ENCODE measurements around the gene AKR1B15. TPM values are rescaled to one million over a fixed set of nuclear protein-coding genes. Genes with fewer than 3 reads are reported as not detected.
A peak's percentile ranks its signal among the peaks of the same experiment; 100 is the strongest.

Gene AKR1B15
- total RNA-seq, 1 donor from 2014 or later: 1.3 TPM

DNA sequence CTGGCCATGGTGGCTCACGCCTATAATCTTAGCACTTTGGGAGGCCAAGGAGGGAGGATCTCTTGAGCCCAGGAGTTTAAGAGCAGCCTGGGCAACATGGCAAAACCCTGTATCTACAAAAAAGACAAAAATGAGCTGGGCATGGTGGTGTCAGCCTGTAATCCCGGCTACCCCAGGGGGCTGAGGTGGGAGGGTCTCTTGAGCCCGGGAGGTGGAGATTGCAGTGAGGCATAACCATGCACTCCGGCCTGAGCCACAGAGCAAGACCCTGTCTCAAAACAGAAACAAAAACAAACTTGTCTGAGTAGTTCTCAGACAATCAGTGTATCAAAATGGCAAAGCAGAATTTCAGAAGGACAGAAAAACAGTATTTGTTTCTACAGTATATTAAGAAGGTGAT is 52.5 kb downstream of the AKR1B15 start:
- DNase-seq (ENCODE audit: low spot score) (no peak), ATAC-seq (no peak)
- intact Hi-C loops (cut with DNase I): no loop called here

DNA sequence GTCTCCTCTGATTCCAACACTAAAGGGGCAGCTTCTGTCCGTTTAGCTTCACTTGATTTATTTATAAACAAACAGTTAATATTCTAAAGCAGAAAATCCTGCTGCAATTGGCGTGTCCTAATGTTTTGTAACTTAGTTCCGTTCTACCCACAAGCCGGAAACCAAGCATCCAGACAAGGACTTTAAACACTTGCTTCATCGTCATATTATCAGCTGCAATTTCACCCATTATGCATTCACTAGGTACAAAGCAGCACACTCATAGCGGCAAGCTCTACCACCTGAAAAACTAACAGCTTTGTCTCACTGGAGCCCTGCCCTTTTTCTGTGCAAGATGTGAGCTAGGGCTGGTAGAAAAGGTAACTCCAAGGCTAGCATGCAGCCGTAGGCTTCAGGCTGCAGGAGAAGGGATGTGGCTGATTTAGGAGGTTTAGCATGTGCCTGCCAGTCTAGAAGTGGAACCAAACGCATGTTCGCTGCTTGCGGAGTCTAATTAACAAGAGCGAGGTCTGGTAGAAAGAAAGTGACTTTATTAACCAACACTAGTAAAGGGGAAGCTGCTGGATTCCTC is 54.1 kb downstream of the AKR1B15 start:
- peak; percentile 37 for ATAC-seq
- no peak for DNase-seq (ENCODE audit: low spot score)
- intact Hi-C loops (cut with DNase I): no loop called here

DNA sequence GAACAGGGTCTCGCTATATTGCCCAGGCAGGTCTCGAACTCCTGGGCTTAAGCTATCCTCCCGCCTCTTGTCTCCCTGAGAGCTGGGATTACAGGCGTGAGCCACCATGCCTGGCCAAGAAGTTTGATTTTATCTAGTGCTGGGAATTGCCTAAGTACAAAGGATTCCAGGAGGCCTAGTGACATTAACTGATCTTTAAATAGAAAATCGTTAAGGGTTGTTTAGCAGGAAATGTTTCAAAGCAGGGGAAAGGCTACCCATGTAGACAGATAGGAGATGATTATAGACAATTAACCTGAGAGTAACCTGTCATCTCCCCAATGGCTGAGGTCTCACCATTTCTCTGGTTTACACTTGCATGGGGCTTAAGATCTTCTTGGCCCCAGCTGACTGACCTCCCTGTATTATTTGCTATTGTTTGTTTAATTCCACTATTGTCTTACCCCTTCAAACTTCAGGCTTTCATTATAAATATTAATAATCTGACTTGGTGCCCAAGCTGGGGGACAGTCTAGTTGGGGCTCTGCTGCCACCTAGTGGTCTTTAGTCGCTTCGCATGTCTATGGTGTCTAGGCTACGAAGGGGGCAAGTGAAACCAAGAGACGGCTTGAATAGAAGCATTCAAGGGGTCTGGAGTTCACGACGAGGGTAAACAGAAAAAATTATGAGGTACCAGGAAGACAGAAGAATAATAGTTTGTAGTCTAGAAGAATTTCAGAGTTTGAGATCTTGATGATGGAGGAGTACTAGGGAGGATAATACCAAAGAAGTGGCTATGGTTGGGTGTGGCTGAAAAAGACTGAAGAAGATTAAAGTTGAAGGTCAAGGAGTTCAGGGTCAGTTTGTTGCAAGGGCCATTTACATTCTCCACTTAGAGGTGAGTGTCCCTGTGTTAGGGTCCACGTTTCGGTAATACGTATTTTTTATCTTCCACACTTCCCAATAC is 57.3 kb downstream of the AKR1B15 start:
- intact Hi-C loops (cut with DNase I): no loop called here
- DNase-seq (ENCODE audit: low spot score) (peak; percentile 87), ATAC-seq (peak; percentile 94)

DNA sequence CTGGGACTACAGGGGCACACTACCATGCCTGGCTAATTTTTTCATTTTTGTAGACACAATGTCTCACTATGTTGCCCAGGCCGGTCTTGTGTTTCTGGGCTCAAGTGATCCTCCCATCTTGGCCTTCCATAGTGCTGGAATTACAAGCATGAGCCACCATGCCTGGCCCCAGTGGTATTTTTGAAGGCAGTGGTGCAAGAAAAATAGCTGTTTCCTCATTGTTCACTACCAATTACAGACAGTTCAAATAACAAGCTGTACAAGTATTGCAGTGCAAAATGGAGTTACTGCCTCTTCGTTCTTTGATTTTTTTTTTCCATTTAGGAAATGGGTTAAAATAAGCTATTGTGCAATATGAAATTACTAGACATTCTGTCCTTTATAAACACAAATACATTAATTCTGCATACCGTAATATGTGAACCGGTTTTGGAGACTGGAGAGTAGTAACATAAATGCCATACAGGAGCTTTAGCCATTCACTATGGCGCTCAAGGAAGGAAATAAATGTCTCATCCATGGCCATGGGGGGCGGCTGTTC is 62.8 kb downstream of the AKR1B15 start:
- DNase-seq (ENCODE audit: low spot score): no peak
- intact Hi-C loops (cut with DNase I): loop anchor here (10.0 kb wide), 1 partner anchor 177 kb away; no protein-coding TSS in a partner anchor
- ATAC-seq: no peak

DNA sequence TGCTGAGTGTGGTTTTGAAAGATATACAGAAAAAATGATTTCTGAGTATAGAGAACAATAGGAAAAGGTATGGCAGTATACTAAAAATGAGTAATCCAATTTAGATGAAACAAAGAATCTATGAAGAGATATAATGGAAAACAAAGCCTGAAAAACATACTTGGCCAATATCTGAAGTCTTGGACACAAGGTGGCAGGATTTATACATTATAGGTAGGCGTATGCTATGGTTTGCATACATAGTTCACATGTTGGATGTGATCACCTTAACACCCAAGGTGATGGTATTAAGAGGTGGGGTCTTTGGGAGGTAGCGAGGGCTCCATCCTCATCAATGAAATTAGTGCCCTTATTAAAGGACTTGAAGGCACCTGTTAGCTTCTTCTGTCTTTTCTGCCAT is 63.3 kb downstream of the AKR1B15 start:
- DNase-seq (ENCODE audit: low spot score) (no peak), ATAC-seq (no peak)
- intact Hi-C loops (cut with DNase I): loop anchor here (10.0 kb wide), 1 partner anchor 177 kb away; no protein-coding TSS in a partner anchor

DNA sequence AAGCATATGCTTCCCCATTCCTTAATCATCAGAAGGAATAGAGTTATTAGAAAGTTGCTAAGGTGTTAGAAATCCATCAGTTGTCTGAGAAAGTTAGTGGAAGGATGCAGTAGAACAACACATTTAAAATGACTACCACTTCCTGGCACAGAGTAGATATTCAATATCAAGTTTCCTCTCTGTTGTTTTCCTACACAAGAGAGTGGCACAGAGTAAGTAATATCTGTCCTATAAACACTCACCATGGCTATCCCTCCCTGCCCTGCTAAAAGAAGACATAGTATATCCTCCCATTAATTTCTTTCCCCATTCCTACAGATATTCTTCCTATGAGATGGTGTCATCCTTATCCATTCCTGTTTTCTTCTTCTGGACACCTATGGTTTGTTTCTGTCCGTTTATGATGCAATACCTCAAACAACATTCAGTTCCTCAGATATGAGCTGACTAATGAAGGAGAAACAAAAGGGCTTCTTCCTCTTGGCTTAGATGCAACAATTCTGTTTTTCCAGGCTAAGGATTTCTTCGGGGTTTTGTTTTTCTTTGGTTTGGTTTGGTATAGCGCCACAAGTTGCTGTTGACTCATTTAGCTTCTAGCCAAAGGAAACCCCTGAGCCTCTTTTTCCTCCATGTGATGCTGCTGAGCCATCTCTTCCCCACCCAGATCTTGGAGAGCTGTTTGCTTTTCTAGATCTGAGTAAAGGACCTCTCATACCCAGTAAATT is 64.9 kb downstream of the AKR1B15 start:
- intact Hi-C loops (cut with DNase I): loop anchor here (10.0 kb wide), 1 partner anchor 179 kb away; no protein-coding TSS in a partner anchor
- DNase-seq (ENCODE audit: low spot score): no peak
- peak; percentile 95 for ATAC-seq

DNA sequence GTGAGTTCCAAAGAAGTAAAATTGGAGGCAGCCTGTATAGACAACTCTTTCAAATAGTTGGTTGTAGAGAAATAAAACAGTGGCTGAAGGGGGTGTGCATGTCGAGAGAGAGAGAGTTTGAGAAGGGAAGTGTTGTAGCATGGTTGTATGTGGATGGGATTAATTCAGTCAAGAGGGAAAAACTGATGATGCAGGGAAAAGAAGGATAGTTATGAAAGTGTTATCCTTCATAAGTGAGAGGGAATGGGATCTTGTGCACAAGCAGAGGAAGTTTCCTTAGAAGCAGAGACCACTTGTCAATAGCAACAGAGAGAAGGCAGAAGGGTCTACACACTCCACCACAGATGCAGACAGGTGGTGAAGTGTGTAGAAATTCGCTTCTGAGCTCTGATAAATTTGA is 67.7 kb downstream of the AKR1B15 start:
- intact Hi-C loops (cut with DNase I): loop anchor here (10.0 kb wide), 1 partner anchor 182 kb away; no protein-coding TSS in a partner anchor
- DNase-seq (ENCODE audit: low spot score) (no peak), ATAC-seq (no peak)

DNA sequence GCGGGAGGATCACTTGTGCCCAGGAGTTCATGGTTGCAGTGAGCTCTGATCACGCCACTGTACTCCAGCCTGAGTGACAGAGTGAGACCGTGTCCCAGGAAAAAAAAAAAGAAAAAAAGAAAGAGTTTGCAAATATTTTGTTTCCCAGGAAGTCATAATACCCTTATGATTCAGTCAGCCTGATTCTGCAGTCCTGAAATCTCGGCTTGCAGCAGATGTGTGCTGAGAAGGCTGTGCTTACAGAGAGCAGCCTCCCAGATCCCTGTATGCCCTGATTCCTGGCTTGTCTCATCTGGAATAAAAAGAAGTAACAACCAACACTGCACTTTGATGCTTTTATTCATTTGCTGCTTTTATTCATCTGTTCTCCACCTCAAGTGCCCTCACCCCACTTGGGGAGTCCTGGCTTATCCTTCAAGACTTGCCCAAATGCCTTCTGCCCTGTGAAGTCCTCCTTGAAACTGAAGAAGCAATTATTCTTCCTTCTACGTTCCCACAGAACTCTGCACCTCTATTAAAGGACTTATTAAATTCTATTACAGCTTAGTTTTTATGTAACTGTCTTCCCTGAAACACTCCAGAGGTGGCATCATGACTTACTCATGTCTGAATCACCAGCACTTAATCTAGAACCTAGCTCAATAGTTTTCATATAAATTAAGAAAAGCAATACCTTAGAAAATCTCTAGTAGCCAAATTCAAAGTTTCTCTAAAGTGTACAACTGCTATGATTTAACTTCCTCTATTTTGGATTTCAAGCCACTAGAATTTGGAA is 70.0 kb downstream of the AKR1B15 start:
- no peak for ATAC-seq
- intact Hi-C loops (cut with DNase I): loop anchor here (10.0 kb wide), 1 partner anchor 184 kb away; no protein-coding TSS in a partner anchor
- no peak for DNase-seq (ENCODE audit: low spot score)

DNA sequence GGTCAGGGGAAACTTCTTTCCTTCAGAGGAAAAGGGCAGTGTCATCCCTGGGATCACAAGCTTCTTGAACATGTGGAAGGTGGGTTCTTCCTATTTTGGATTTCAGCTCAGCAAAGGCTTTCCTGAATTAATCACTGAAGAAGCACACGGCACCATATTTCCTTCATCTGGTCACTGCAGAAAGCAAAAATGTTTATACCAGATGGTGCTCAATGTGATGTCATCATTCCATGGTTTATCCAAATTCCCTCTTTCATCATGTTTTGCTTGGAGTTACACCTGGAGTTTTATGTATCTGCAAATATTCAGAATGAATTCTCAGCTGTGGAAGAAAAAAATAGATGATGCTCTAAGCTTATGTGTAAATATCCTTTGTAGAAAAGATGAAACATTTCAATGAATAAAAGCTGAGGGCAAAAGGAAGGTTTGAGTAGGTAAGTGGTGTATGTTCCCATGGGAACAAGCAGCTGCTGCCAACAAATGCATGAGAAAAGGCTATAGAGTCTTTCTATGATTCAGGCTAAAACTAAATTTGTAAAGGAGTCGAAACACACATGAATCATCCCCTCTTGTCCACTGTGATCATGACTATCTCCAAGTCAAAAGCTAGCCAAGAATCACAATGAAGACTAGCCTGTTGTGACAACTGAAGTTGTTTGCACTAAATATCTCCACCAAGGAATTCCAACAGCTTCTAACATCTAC is 70.9 kb downstream of the AKR1B15 start:
- ATAC-seq (peak; percentile 49), DNase-seq (ENCODE audit: low spot score) (no peak)
- intact Hi-C loops (cut with DNase I): loop anchor here (10.0 kb wide), 1 partner anchor 185 kb away; no protein-coding TSS in a partner anchor

DNA sequence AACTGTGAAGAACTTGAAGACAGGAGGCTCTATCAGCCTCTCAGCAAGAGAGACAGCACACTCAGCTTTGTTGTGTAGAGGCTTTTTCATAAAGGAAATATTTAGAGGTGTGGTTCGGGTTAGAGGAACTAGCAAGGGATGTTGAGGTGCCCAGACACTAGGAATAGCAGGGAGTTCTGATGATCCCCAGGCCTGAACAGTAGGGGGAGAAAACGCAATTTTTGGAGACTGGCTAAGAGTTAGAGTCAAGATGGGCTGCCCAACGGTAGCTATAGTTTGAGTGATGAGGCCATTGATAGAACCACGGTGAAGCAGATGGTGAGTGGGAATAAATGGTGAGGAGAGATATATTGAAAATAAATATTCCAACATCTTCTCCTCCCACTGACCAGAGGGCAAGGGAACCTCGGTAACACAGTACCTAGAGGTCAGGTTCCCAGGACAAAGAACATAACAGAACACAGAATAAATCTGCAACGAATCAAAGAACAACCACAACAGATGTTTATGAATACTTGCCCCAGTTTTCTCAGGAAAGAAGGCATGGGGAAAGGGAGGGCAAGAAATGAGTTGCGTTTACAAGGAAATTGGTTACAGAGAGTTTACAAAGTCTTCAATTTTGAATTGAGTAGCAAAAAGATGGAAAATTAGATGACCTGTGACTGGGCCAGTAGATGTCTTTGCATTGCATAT is 73.5 kb downstream of the AKR1B15 start:
- DNase-seq (ENCODE audit: low spot score) (no peak), ATAC-seq (no peak)
- intact Hi-C loops (cut with DNase I): no loop called here

DNA sequence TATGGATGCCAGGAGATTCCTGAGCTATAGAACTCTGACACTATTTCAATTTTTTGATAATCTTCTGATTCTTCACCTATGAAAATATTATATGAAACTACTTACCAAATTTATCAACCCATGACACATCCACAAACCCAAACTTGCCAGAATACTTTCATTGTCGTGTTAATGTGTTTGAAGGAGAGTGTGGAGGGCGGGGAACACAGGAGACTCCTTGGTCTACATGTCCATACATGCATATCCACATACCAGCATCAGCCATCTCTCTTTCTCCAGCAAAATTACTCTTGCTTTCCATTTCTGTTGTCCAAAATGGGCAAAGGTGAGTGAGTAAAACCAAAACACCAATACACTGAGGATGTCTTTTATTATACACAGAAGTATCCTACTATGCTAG is 74.3 kb downstream of the AKR1B15 start:
- intact Hi-C loops (cut with DNase I): no loop called here
- DNase-seq (ENCODE audit: low spot score) (no peak), ATAC-seq (no peak)

DNA sequence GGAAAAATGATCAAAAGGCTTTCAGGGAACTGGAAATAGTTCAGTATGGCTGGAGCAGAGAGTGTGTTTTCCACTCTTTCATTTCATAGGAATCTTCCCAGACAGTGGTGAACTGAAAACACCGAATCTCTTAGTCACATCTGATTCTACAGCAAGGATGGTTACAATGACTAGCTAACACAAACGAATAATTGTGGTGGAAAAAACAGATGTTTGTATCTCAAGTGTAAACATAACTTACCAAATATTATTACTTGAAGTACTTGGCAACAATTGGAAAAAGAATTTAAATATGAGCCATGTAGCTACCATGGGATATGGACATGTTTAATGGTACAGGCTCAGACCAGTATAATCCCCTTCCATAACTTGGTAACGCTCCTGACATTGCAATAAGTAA is 76.6 kb downstream of the AKR1B15 start:
- DNase-seq (ENCODE audit: low spot score): no peak
- intact Hi-C loops (cut with DNase I): no loop called here
- ATAC-seq: no peak

DNA sequence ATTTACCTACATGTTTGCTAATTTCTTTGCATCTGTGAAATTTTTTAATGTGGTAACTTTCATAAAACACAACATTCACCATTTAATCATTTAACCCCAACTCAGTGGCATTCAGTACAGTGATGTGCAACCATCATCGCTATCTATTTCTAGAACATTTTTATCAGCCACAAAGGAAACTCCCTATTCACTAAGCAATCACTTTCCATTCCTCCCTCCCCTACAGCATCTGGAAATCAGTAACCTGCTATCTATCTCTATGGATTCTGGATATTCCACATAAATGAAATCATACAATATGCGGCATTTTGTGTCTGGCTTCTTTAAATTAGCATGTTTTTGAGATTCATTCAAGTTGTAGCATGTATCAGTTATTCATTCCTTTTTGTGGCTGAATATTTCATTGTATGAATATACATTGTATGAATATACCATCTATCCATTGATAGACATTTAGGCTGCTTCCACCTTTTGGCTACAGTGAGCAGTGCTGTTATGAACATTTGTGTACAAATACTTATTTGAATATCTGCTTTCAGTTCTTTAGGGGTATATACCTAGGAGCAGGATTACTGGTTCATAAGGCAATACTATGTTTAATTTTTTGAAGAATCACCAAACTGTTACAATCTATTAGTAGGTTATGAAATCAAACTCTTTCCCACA is 78.3 kb downstream of the AKR1B15 start:
- DNase-seq (ENCODE audit: low spot score) (no peak), ATAC-seq (no peak)
- intact Hi-C loops (cut with DNase I): no loop called here

DNA sequence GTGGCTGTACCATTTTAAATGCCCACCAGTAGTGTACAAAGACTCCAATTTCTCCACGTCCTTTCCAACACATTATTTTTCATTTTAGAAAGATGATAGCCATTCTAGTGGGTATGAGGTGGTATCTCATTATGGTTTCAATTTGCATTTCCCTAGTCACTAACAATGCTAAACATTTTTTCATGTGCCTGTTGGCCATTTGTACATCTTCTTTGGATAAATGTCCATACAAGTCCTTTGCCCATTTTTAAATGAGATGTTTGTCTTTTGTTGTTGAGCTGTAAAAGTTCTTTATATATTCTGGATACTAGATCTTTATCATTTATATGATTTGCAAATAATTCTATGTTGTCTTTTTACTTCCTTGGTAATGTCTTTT is 78.9 kb downstream of the AKR1B15 start:
- ATAC-seq (no peak), DNase-seq (ENCODE audit: low spot score) (no peak)
- intact Hi-C loops (cut with DNase I): no loop called here

DNA sequence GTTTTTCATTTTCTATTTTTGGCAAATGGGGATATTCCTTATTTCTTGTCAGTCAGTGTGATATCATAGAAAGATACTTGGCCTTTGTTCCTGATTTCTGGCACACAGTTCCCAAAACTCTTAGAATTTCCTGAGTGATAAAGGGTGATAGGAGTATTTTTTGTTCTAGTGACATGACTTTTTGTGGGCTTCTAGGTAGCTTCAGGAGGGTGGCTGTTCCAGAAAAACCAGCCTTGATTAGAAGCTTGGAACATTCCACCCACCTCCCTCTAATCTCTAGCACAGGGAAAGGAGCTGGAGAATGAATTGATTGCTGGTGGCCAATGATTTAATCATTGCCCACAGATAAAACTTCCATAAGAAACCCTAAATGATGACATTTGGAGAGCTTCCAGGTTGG is 80.5 kb downstream of the AKR1B15 start:
- DNase-seq (ENCODE audit: low spot score): no peak
- intact Hi-C loops (cut with DNase I): no loop called here
- no peak for ATAC-seq

All from sciatic nerve (tissue), 2 donors.